ENCODE data around the gene STAG1.
"Not testable (repeated sequence)": the region's sequence is repeated elsewhere in the genome, so short reads cannot be mapped to it uniquely, and the experiment has no call there.

STAG1 gene

DNA sequence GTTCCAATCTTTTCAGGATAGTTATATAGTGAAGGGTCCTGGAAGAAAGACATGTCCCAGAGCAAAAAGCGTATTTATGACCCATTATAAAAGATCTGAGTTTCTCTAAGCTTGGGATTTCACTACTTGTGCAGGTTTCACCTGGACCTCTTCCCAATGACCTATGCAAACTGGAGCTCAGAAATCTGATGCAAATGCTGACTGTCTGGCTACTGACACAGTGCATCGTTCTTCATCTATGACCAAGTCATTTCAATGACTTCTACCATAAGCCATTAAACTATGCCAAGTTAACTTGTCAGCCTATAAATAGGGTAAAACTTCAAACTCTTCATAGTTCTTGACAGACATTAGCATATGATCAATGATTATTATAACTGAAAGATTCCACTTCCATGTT, 11.1 kb downstream of the STAG1 start:
- no peak for DNase-seq

GRCh38 chr3:136740351-136740958, 11.7 kb downstream of the STAG1 start:
- no peak for DNase-seq

- DNase-seq = not testable (repeated sequence)
Observed at GRCh38 chr3:136736950-136737349, 15.2 kb downstream of the STAG1 start.

DNA sequence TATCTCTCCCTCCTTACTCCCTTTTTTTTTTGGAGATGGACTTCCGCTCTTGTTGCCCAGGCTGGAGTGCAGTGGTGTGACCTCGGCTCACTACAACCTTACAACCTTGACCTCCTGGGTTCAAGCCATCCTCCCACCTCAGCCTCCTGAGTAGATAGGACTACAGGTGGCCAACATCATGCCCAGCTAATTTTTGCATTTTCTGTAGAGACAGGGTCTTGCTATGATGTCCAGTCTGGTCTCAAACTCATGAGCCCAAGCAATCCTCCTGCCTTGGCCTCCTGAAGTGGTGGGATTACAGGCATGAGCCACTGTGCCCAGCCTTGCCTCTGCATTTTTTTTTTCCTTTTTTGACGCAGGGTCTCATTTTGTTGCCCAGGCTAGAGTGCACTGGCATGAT, 17.1 kb downstream of the STAG1 start:
- DNase-seq = no peak

- DNase-seq = no peak
Observed at GRCh38 chr3:136734382-136735070, 17.7 kb downstream of the STAG1 start.

DNA sequence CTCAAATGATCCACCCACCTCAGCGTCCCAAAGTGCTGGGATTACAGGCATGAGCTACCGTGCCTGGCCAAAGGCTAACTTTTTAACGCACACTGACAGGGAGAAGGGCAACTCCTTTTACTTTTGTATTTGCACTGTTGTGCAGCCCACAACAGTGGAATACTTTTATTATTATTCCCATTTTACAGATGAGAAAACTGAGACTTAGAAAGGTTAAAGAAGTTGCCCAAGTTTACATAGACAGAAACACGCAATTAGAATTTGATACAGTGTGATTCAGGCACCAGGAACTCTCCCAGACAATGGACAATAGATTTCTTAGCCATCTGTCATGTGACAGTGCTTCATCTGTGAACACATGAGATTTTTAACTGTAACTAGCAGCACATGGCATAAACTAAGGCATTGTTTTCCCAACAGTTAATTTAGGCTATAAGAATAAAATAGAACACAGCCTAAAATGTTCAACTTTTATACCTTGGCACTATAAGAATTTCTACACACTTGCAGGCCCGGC, 18.8 kb downstream of the STAG1 start:
- no peak for DNase-seq

DNA sequence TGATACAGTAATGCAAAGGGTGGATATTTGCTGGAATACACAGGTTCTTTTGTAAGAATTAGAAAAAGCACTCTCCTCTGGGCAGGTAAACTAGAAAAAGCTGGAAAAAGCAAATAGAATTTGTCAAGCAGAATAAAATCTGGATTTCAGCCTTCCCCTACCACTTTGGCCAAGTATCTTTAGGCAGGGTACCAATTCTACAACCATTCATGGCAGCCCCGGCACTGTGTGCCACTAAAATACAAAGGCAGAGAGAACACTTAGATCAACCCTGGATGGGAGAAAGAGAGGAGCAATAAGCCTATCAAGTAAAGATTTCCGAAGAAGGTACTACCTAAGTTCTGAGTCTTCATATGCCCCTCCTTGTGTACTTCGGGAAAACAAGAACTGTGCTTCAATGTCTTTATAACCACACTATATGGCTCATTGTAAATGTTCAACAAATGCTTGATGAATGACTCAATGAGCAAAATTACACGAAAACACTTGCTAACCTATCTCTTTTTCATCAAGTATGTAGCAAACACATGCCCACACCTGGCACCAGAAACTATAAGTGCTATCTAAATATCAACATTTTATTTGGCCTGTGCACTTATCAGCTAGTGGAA, 20.8 kb downstream of the STAG1 start:
- DNase-seq = no peak

GRCh38 chr3:136730595-136731273, 21.4 kb downstream of the STAG1 start:
- DNase-seq = no peak

DNA sequence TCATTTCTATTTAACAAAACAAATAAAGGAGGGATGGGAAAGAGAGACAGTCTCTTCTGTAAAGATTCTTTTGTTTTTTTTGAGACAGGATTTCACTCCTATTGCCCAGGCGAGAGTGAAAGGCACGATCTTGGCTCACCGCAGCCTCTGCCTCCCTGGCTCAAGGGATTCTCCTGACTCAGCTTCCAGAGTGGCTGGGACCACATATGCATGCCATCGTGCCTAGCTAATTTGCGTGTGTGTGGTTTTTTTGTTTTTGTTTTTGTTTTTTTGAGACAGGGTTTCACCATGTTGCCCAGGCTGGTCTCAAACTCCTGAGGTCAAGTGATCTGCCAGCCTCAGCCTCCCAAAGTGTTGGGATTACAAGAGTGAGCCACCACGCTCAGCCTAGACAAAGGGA, 23.3 kb downstream of the STAG1 start:
- no peak for DNase-seq

- peak in 2 of 5 experiments; percentile 6 to 42 for DNase-seq
Observed at GRCh38 chr3:136728473-136728872, 23.7 kb downstream of the STAG1 start.

DNA sequence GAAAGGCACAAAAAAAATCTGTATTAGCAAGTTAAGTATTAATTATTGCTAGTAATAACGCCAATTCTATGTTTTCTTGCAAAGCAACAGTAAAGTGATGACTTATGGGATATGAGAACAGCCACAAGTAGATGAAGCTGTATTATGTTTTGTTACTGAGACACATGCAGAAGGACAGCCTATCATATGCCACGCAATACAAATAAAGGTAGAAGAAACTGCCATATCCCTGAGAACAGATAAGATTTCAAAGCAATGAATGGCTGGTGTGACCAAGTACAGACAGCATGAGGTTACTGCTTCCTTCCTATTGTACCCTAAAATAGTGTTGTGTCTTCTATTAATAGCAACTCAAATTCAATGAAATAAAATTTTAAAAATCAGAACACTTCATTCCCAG, 26.7 kb downstream of the STAG1 start:
- no peak for DNase-seq

GRCh38 chr3:136722916-136723315, 29.3 kb downstream of the STAG1 start:
- not testable (repeated sequence) for DNase-seq

DNA sequence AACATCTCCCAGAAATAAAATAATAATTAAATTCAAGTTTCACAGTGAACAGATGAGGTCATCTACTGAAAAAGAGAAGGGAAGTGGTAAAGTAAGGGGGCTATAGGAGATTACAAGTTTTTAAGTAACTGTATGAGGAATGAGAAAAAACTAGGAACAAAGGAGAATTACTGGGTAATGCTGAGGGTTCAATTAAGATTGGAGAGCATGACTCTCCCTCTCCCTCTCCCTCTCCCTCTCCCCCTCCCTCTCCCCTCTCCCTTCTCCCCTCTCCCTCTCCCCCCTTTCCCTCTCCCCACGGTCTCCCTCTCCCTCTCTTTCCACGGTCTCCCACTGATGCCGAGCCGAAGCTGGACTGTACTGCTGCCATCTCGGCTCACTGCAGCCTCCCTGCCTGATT, 29.8 kb downstream of the STAG1 start:
- not testable (repeated sequence) for DNase-seq

DNA sequence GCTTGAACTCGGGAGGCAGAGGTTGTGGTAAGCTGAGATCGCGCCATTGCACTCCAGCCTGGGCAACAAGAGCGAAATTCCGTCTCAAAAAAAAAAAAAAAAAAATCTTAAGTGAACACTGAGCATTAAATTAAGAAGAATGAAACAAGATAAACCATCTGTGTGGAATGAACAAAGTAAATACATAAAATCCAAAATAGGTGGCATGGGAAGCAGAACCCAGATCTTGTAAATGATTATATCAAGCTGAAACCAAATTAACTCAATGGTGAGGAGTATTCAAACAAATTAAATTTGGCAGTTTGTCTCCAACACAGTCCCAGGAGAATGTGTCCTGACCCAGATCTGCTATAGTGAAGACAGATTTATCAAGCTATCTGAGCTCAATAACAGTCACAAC, 32.1 kb downstream of the STAG1 start:
- DNase-seq = no peak

DNA sequence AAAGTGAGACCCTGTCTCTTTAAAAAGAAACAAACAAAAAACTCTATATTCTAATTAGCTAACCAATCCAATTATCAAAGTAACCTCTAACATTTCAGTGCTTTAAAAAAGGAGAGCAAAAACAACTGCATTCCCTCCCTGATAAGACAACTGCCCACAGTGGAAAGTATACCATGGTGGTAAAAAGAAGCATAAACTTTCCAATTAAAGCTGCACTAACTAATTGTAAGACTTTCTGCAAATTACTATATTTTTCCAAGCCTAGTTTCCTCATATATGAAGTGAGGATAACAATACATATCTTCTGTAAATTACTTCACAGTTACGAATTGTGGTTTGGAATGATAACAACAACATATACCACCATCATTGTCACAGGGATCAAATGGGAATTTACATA, 35.5 kb downstream of the STAG1 start:
- no peak for DNase-seq

GRCh38 chr3:136714020-136714419, 38.2 kb downstream of the STAG1 start:
- no peak for DNase-seq

- no peak for DNase-seq
Observed at GRCh38 chr3:136712941-136713340, 39.2 kb downstream of the STAG1 start.

DNA sequence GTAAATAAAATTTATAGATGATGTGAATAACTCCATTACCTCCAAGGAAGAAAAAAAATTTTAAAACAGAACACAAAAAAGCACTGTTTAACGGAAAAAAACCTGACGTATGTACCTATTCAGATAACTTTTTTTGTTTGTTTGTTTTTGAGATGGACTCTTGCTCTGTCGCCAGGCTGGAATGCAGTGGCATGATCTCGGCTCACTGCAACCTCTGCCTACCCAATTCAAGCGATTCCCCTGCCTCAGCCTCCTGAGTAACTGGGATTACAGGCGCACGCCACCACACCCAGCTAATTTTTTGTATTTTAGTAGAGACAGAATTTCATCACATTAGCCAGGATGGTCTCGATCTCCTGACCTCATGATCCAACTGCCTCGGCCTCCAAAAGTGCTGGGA, 40.3 kb downstream of the STAG1 start:
- not testable (repeated sequence) for DNase-seq

GRCh38 chr3:136711277-136711676, 40.9 kb downstream of the STAG1 start:
- no peak for DNase-seq

- not testable (repeated sequence) for DNase-seq
Observed at GRCh38 chr3:136709775-136710174, 42.4 kb downstream of the STAG1 start.

GRCh38 chr3:136708333-136708985, 43.7 kb downstream of the STAG1 start:
- no peak for DNase-seq

DNA sequence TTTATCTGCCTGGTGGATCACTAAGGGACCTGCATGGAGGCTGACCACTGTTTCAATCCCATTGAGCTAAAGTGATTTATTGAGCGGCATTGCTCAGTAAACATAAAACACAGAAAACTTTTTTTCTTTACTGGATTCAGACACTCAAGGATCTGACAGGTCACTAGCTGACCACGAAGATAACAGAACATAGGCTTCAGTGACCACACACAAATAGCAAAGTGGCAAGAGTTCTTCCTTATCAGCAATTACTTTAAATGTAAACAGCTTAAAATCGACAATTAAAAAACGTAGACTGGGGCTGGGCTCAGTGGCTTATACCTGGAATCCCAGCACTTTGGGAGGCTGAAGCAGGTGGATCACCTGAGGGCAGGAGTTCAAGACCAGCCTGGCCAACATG, 48.7 kb downstream of the STAG1 start:
- no peak for DNase-seq

GRCh38 chr3:136699271-136699828, 52.8 kb downstream of the STAG1 start:
- DNase-seq = no peak

Data from T-helper 2 cell (primary cell).